Right ventricle myocardium superior (tissue), 1 donor: ENCODE data around the gene PRODH. TPM values are rescaled to one million over a fixed set of nuclear protein-coding genes. Genes with fewer than 3 reads are reported as not detected.
"Not testable (repeated sequence)": the region's sequence is repeated elsewhere in the genome, so short reads cannot be mapped to it uniquely, and the experiment has no call there.

Source experiments
- ATAC-seq: fragments of 200-7000 bp; cut with Tn5 transposase; one replicate; pipeline ENCODE4 v1.9.1; 2020; ENCODE audit warnings: mild to moderate bottlenecking; ENCODE audit not compliant: poor library complexity
- DNase-seq: peaks from one replicate; pipeline ENCODE4 v3.0.0-alpha.2; 2020
- intact Hi-C: fragments of 100-400 bp; cut with DNase I; formaldehyde crosslinking; loops from one replicate; pipeline ENCODE4 v1.11.2; 2022
- long read RNA-seq: library from polyadenylated mRNA; unstranded; transcript quantifications from one replicate; pipeline ENCODE4 v2.0.0, GENCODE V29; 2021
- total RNA-seq: library from RNA; stranded (reverse); fragmentation: NEBNext Ultra II Directional; extraction: Animal tissue kit (Norgen Biotek cat#: 25700); gene quantifications from one replicate; pipeline ENCODE4 v1.2.1, GENCODE V29; 2021
- donor health status: DM: no; HTN: yes; CAD: no; lungs with severe emphysema.

The PRODH gene
- 11.9 TPM for total RNA-seq
- long read RNA-seq = 0 reads

- ATAC-seq = peak; percentile 89
- no peak for DNase-seq
- intact Hi-C loops = no loop called here
These were observed at the start of gene PRODH for GRCh38 chr22:18935889-18936529. TSS of gene PRODH (minus strand) at chr22:18936293. CDS start at chr22:18936287, 6 bp downstream.

GRCh38 chr22:18985780-18986179 is 49.7 kb upstream of the PRODH start:
- ATAC-seq (no peak), DNase-seq (no peak)
- intact Hi-C loops = no loop called here

GRCh38 chr22:18984564-18984963 is 48.5 kb upstream of the PRODH start:
- no peak for ATAC-seq

GRCh38 chr22:18983120-18983651 is 47.1 kb upstream of the PRODH start:
- ATAC-seq (no peak), DNase-seq (no peak)
- intact Hi-C loops = no loop called here

More at GRCh38 chr22:18984564-18984963, 48.5 kb upstream of the PRODH start:
- intact Hi-C loops = no loop called here
- no peak for DNase-seq

- DNase-seq (no peak), ATAC-seq (no peak)
- intact Hi-C loops = no loop called here
These were observed 44.7 kb upstream of the PRODH start for GRCh38 chr22:18980829-18981228.

- DNase-seq (peak; percentile 10), ATAC-seq (no peak)
- intact Hi-C loops = no loop called here
These were observed 43.9 kb upstream of the PRODH start for GRCh38 chr22:18979957-18980356.

GRCh38 chr22:18978506-18978905 is 42.4 kb upstream of the PRODH start:
- peak; percentile 20 for DNase-seq
- no peak for ATAC-seq
- intact Hi-C loops = no loop called here

- intact Hi-C loops = no loop called here
- DNase-seq (peak; percentile 17), ATAC-seq (no peak)
These were observed 41.8 kb upstream of the PRODH start for GRCh38 chr22:18977824-18978425.

GRCh38 chr22:18976197-18976751 is 40.2 kb upstream of the PRODH start:
- intact Hi-C loops = no loop called here
- ATAC-seq (no peak), DNase-seq (no peak)

- ATAC-seq (no peak), DNase-seq (peak; percentile 10)
- intact Hi-C loops = no loop called here
These were observed 39.5 kb upstream of the PRODH start for GRCh38 chr22:18975434-18976196.

GRCh38 chr22:18974477-18975180 is 38.5 kb upstream of the PRODH start:
- ATAC-seq = no peak
- intact Hi-C loops = no loop called here
- no peak for DNase-seq

GRCh38 chr22:18973264-18974031 is 37.4 kb upstream of the PRODH start:
- intact Hi-C loops = no loop called here
- peak; percentile 1 for DNase-seq
- ATAC-seq = no peak

GRCh38 chr22:18972591-18972990 is 36.5 kb upstream of the PRODH start:
- ATAC-seq, intact Hi-C loops: not testable (repeated sequence)
- peak; percentile 3 for DNase-seq

GRCh38 chr22:18972029-18972428 is 35.9 kb upstream of the PRODH start:
- ATAC-seq, DNase-seq, intact Hi-C loops: not testable (repeated sequence)

- DNase-seq (peak; percentile 30), ATAC-seq (no peak)
- intact Hi-C loops = no loop called here
These were observed 35.2 kb upstream of the PRODH start for GRCh38 chr22:18971321-18971751.

GRCh38 chr22:18970948-18971315 is 34.8 kb upstream of the PRODH start:
- intact Hi-C loops = no loop called here
- DNase-seq = peak; percentile 13
- no peak for ATAC-seq

- intact Hi-C loops = no loop called here
- DNase-seq = peak; percentile 34
- peak; percentile 24 for ATAC-seq
These were observed 34.3 kb upstream of the PRODH start for GRCh38 chr22:18970176-18970947.
